Ovary (tissue), 10 donors: ENCODE data around the gene UNC45B. TPM values are rescaled to one million over a fixed set of nuclear protein-coding genes. Genes with fewer than 3 reads are reported as not detected.

ENCODE experiments used
- DNase-seq, 5 donors: peaks; one replicate each; pipeline ENCODE4 v3.0.0-alpha.2; 2019 to 2020
- H3K27ac ChIP-seq, 2 donors: fragments of 200-600 bp; one replicate each; pipeline versions ENCODE4 v1.5.1 to v1.8.0; 2019 to 2022
- H3K27me3 ChIP-seq: fragments of 200-600 bp; one replicate; pipeline ENCODE4 v1.8.0; 2022
- H3K36me3 ChIP-seq: fragments of 200-600 bp; sonication (generic); one replicate; pipeline ENCODE4 v1.5.1; 2019
- H3K4me1 ChIP-seq: one replicate; pipeline ENCODE4 v1.8.1; 2013; ENCODE audit warnings: mild to moderate bottlenecking, moderate library complexity; ENCODE audit not compliant: insufficient read depth
- H3K4me3 ChIP-seq: fragments of 200-600 bp; sonication (generic); one replicate; pipeline ENCODE4 v1.5.1; 2017
- H3K9me3 ChIP-seq, 2 donors: fragments of 200-600 bp in 1 of 2; sonication (generic) in 1 of 2; one replicate each; pipeline versions ENCODE4 v1.5.1 to v1.8.1; 2013 to 2019; ENCODE audit warnings: mild to moderate bottlenecking in 1 of 2, moderate library complexity in 1 of 2
- CTCF ChIP-seq, 3 donors: fragments of 450-650 bp in 2 of 3; fragments of 200-600 bp in 1 of 3; IDR thresholded peaks; one replicate each; pipeline versions ENCODE4 v1.5.1 to v1.8.0; 2016 to 2022; ENCODE audit warnings: antibody characterized with exemption in 3 of 3, mild to moderate bottlenecking in 1 of 3
- EP300 ChIP-seq: sonication (generic); formaldehyde crosslinking; IDR thresholded peaks from one replicate; pipeline ENCODE4 v1.6.1; 2017; ENCODE audit warnings: antibody characterized with exemption
- POLR2A ChIP-seq: fragments of 450-650 bp; IDR thresholded peaks from one replicate; pipeline ENCODE4 v1.6.1; 2017; ENCODE audit warnings: antibody characterized with exemption, mild to moderate bottlenecking, moderate library complexity
- WGBS, 3 donors: extraction: QIAGEN DNeasy Blood & Tissue Kit in 1 of 3; methylation state at CpG; one replicate each; pipeline versions ENCODE4 v1.1.5 to v1.1.7; 2013 to 2017; 5-methylcytosine and 5-hydroxymethylcytosine counted together
- intact Hi-C, 4 donors: fragments of 100-400 bp; cut with DNase I; formaldehyde crosslinking; loops; one replicate each; pipeline versions ENCODE4 v1.11.0 to v1.15.1; 2022 to 2023
- long read RNA-seq, 3 donors: library from polyadenylated mRNA in 2 of 3; unstranded in 2 of 3; transcript quantifications; one replicate each; pipeline ENCODE4 v2.0.0 and lab custom pipeline, GENCODE V29; 2021 to 2026
- polyA plus RNA-seq, 2 donors: library from polyadenylated mRNA; stranded (reverse); fragments of 200-250 nt in 1 of 2; fragments of 350-450 nt in 1 of 2; fragmentation: Illumina TruSeq in 1 of 2; extraction: RNeasy Lipid Tissue Mini Kit (QIAGEN cat#74804) in 1 of 2; gene quantifications; one replicate each; pipeline ENCODE4 v1.2.3, GENCODE V29; 2013 to 2014
- total RNA-seq, 7 donors: library from RNA; depleted of rRNA in 2 of 7; stranded (reverse); fragments of >200 nt in 2 of 7; fragmentation: NEBNext Ultra II Directional in 3 of 7; extraction: Animal tissue kit (Norgen Biotek cat#: 25700) in 3 of 7; gene quantifications; one replicate each; pipeline versions ENCODE4 v1.1.0 to v1.2.4, GENCODE V29; 2016 to 2023
- donor health status: DM: no; HTN: no; CAD: no; lungs with moderate emphysema.
- donor health status: DM: no; HTN: no; CAD: no.
- donor health status: Bipolar disorder and iron deficiency.
- donor health status: DM: yes; HTN: yes; CAD: no.
- donor health status: DM: no; HTN: no; CAD: no.
- donor health status: DM: yes; HTN: yes; CAD: no.

The UNC45B gene
- total RNA-seq (under 1 TPM in 3 of 7 donors, not detected in 4; 0.05 to 0.10 (median 0.05) TPM), polyA plus RNA-seq (under 1 TPM; 0.05 to 0.10 TPM)
- long read RNA-seq, donor 1: 0 reads
- long read RNA-seq, donor 2: 0 reads
- long read RNA-seq, donor 3: 0 reads

- no peak for DNase-seq
- H3K4me1 ChIP-seq: peaks cover under 1% of the 10 kb centered on the region
Measured at GRCh38 chr17:35147375-35147905, at the start of gene UNC45B. Gene UNC45B (plus strand): TSS chr17:35147817. CDS start chr17:35148264, 447 bp downstream.

GRCh38 chr17:35099908-35100307 lies 47.7 kb upstream of the UNC45B start:
- H3K4me1 ChIP-seq: no peaks in the 10 kb centered on the region
- 88 to 91% (median 89%) methylated on average over 3 of the region's 3 CpGs for WGBS, 3 donors
- H3K9me3 ChIP-seq: no peaks in the 10 kb centered on the region
- H3K27ac ChIP-seq: no peak overlapping the region
- DNase-seq: no peak
- no peaks in the 10 kb centered on the region for H3K36me3 ChIP-seq
- no peak for TF ChIP-seq CTCF (IDR thresholded peaks at IDR 0.05)
- H3K4me3 ChIP-seq: no peak overlapping the region
- intact Hi-C loops: no loop called here
- H3K27me3 ChIP-seq: no peaks in the 10 kb centered on the region

More at GRCh38 chr17:35147375-35147905, at the start of gene UNC45B:
- no peaks in the 10 kb centered on the region for H3K9me3 ChIP-seq
- TF ChIP-seq EP300 (no peak), POLR2A (no peak), CTCF (IDR thresholded peaks at IDR 0.05) (no peak)
- no peaks in the 10 kb centered on the region for H3K27me3 ChIP-seq
- H3K36me3 ChIP-seq: no peaks in the 10 kb centered on the region
- intact Hi-C loops: no loop called here
- no peak within 1 kb of the TSS for H3K4me3 ChIP-seq
- 55 to 62% (median 57%) methylated on average over 4 of the region's 4 CpGs for WGBS, 3 donors
- H3K27ac ChIP-seq: no peak within 1 kb of the TSS

GRCh38 chr17:35101036-35101435 lies 46.6 kb upstream of the UNC45B start:
- intact Hi-C loops: no loop called here

GRCh38 chr17:35101725-35102124 lies 45.9 kb upstream of the UNC45B start:
- Histone ChIP-seq H3K4me3 (no peak overlapping the region), H3K27me3 (no peaks in the 10 kb centered on the region), H3K9me3 (no peaks in the 10 kb centered on the region), H3K27ac (no peak overlapping the region), H3K4me1 (no peaks in the 10 kb centered on the region), H3K36me3 (no peaks in the 10 kb centered on the region)
- WGBS, 3 donors: 93 to 94% (median 93%) methylated on average over 2 of the region's 2 CpGs
- intact Hi-C loops: no loop called here
- TF ChIP-seq EP300: no peak
- no peak for TF ChIP-seq POLR2A
- no peak for TF ChIP-seq CTCF (IDR thresholded peaks at IDR 0.05)
- no peak for DNase-seq

More at GRCh38 chr17:35101036-35101435, 46.6 kb upstream of the UNC45B start:
- no peak overlapping the region for H3K27ac ChIP-seq
- no peak for TF ChIP-seq EP300
- TF ChIP-seq POLR2A: no peak
- TF ChIP-seq CTCF (IDR thresholded peaks at IDR 0.05): no peak
- H3K27me3 ChIP-seq: no peaks in the 10 kb centered on the region
- no peak overlapping the region for H3K4me3 ChIP-seq
- no peak for DNase-seq
- H3K36me3 ChIP-seq: no peaks in the 10 kb centered on the region
- 91 to 96% (median 95%) methylated on average over 14 of the region's 14 CpGs for WGBS, 3 donors
- H3K9me3 ChIP-seq: no peaks in the 10 kb centered on the region
- no peaks in the 10 kb centered on the region for H3K4me1 ChIP-seq
